Subcutaneous abdominal adipose tissue (tissue), 5 donors: ENCODE data around the gene CEP131.

Experiments used
- H3K27ac ChIP-seq: one replicate; pipeline ENCODE4 v1.7.0; 2013; ENCODE audit warnings: low read depth, mild to moderate bottlenecking, inconsistent platforms, low read length, moderate library complexity
- H3K27me3 ChIP-seq, 5 donors: one replicate each; pipeline ENCODE4 v1.7.0; 2013; ENCODE audit warnings: low read length in 5 of 5, inconsistent platforms in 1 of 5; ENCODE audit not compliant: control insufficient read depth in 5 of 5, insufficient read depth in 4 of 5
- H3K36me3 ChIP-seq, 5 donors: one replicate each; pipeline ENCODE4 v1.7.0; 2013; ENCODE audit warnings: low read length in 5 of 5; ENCODE audit not compliant: control insufficient read depth in 5 of 5, insufficient read depth in 5 of 5
- H3K4me1 ChIP-seq, 5 donors: one replicate each; pipeline ENCODE4 v1.7.0; 2013; ENCODE audit warnings: low read length in 5 of 5, mild to moderate bottlenecking in 3 of 5, moderate library complexity in 1 of 5; ENCODE audit not compliant: control insufficient read depth in 5 of 5, insufficient read depth in 5 of 5
- H3K4me3 ChIP-seq, 5 donors: one replicate each; pipeline ENCODE4 v1.7.0; 2013; ENCODE audit warnings: low read length in 5 of 5, low read depth in 1 of 5
- H3K9ac ChIP-seq, 5 donors: one replicate each; pipeline ENCODE4 v1.7.0; 2013; ENCODE audit warnings: low read length in 5 of 5, mild to moderate bottlenecking in 4 of 5, moderate library complexity in 3 of 5
- H3K9me3 ChIP-seq, 5 donors: one replicate each; pipeline ENCODE4 v1.7.0; 2013; ENCODE audit warnings: low read length in 5 of 5; ENCODE audit not compliant: control insufficient read depth in 5 of 5
- donor health status: healthy.
- donor health status: healthy.
- donor health status: healthy.
- donor health status: healthy.
- donor health status: healthy.

CEP131 gene

DNA sequence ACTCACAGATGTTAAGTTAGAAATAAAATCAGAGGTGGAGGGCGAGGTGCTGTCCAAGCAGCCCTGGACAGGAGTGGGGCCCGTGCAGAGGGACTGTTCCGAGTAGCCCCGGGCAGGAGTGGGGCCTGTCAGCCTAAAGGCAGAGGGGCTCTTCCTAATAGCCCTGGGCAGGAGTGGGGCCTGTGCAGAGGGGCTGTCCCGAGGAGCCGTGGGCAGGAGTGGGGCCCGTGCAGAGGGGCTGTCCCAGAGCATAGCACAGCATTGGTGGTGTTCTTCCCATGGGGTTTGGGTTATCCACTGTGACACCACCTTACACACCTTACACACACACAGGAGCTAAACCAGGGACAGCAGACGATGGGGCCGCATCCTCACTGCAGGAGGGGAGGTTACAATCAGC lies 10.4 kb downstream of the CEP131 start:
- Histone ChIP-seq H3K4me1 (peaks cover 0 to 9% (median 0%) of the 10 kb centered on the region in 5 donors), H3K36me3 (peaks cover 0 to 6% (median 0%) of the 10 kb centered on the region in 5 donors)

DNA sequence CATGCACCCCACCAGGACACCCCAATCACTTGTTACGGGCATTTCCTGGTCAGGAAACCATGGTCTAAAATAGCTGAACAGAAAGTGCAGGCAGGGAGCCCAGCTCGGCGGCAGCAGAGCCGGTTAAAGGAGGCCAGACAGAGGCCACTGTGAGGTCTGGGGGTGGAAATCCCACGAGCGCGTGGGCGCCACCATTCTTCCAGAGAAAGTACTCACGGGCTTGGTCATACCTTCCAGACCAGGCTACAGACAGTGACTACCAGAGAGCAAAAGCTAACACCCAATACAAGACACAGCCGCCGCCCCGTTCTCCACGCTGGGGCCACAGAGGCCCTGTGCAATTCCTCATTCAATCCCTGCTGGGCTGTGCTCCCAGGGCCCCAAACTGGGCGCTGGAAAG lies 11.9 kb downstream of the CEP131 start:
- Histone ChIP-seq H3K9me3 (no peaks in the 10 kb centered on the region), H3K27ac (no peak overlapping the region), H3K36me3 (peaks cover 0 to 11% (median 2%) of the 10 kb centered on the region in 5 donors), H3K4me1 (peaks cover 0 to 9% (median 4%) of the 10 kb centered on the region in 5 donors), H3K9ac (no peak overlapping the region), H3K4me3 (no peak overlapping the region), H3K27me3 (no peaks in the 10 kb centered on the region)

More for the DNA sequence above, 10.4 kb downstream of the CEP131 start:
- Histone ChIP-seq H3K4me3 (no peak overlapping the region), H3K9ac (no peak overlapping the region), H3K9me3 (no peaks in the 10 kb centered on the region), H3K27ac (no peak overlapping the region), H3K27me3 (no peaks in the 10 kb centered on the region)

DNA sequence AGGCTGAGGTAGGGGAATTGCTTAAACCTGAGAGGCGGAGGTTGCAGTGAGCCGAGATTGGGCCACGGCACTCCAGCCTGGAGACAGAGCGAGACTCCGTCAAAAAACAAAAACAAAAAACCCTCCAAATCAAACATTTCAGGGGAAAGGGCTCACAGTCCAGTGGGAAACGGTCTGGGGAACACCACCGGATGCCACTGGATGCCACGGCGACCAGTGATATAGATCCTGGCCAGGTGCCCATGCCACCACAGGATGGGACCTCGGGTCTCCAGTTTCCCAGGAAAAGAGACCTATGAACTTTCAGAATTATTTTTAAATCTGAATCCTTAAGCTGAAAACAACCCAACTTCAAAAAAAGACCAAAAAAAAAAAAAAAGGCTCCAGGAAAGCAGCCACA lies 12.3 kb downstream of the CEP131 start:
- Histone ChIP-seq H3K4me3 (no peak overlapping the region), H3K9me3 (no peaks in the 10 kb centered on the region), H3K9ac (no peak overlapping the region), H3K4me1 (peaks cover 0 to 9% (median 4%) of the 10 kb centered on the region in 5 donors), H3K36me3 (peaks cover 0 to 11% (median 2%) of the 10 kb centered on the region in 5 donors), H3K27me3 (no peaks in the 10 kb centered on the region), H3K27ac (no peak overlapping the region)

DNA sequence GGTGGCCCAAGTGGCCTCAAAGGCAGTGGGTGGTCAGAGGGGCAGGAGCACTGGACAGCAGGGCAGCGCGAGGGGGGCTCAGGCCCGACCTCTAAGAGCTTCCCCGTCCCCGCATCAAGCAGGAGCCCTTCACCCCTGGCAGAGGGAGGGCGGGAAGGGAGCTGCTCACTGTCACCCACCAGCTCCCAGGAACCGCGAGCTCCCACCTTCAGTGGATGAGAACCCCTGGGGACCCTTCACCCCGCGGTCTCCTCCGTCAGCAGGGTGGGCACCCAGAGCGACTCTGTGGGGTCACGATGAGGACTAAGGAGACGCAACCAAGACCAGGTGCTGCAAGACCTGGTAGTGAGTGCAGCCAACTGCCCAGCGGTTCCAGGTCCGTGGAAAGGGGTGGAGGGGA lies 13.6 kb downstream of the CEP131 start:
- H3K9me3 ChIP-seq, result no peaks in the 10 kb centered on the region
- no peak overlapping the region for H3K9ac ChIP-seq
- H3K4me3 ChIP-seq, result no peak overlapping the region
- H3K27ac ChIP-seq, result no peak overlapping the region
- peaks cover 0 to 11% (median 2%) of the 10 kb centered on the region in 5 donors for H3K36me3 ChIP-seq
- peaks cover 0 to 9% (median 4%) of the 10 kb centered on the region in 5 donors for H3K4me1 ChIP-seq
- H3K27me3 ChIP-seq, result no peaks in the 10 kb centered on the region

DNA sequence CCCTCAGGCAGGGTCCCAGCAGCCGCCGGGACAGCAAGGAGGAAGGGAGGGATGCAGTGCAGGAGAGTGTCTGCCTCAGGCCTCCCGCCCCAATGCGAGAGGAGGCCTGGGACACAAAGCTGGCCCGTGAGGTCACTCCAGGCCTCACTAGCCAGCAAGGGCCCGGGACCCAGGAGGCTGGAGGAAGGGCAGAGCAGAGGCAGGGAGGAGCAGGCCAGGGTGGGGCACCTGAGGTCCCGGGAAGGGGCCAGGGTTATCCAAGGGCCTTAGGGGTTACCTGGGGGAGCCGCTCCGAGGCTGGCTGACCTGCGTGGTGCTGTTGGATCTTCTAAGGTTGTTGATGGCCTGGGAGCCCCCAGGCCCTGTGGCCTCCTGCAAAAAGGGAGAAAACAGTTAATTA lies 14.1 kb downstream of the CEP131 start:
- Histone ChIP-seq H3K9ac (no peak overlapping the region), H3K4me1 (peaks cover 0 to 9% (median 4%) of the 10 kb centered on the region in 5 donors), H3K36me3 (peaks cover 0 to 15% (median 6%) of the 10 kb centered on the region in 5 donors), H3K9me3 (no peaks in the 10 kb centered on the region), H3K27ac (no peak overlapping the region), H3K27me3 (no peaks in the 10 kb centered on the region), H3K4me3 (no peak overlapping the region)

DNA sequence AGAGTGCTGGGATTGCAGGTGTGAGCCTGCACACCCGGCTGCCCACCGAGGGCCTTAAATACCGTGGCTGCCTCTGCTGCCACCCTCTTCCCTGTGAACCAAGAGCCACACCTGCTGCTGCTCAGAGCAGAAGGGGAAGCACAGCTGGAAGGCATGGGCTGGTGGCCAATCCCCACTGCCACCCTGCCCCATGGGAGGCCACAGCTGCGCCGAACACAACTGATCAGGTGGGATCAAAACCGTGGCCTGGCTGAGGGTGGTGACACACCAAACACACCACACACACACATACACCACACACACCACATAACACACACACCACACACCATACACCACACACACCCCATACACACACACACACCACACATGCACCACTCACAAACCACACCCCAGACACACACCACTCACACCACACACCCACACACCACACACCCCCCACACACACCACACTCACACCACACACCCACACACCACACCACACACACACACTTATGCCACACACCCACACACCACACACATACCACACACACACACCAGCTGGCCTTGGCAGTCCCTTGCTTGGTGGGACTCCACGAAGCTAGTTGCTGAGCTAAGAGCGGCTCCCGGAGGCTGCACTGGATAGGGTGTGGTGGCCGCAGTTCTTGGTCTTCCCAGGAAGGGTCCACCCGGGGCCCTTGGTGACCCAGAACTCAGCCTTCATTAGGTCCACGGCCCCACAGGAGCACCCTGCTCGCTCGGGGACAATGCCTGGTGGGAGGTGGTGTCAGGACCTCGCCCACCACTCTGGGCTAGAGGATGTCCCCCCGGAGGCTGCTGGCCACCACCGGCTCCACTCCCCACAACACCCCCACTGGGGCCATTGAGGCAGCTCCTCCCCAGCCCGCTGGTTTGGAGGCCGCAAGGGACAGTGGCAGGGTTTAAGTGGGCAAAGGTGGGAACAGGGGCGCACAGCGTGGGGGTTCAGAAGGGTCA lies 14.9 kb downstream of the CEP131 start:
- Histone ChIP-seq H3K36me3 (peaks cover 0 to 22% (median 10%) of the 10 kb centered on the region in 5 donors), H3K4me3 (no peak overlapping the region), H3K9ac (no peak overlapping the region), H3K4me1 (peaks cover 0 to 9% (median 4%) of the 10 kb centered on the region in 5 donors), H3K27me3 (no peaks in the 10 kb centered on the region), H3K27ac (no peak overlapping the region), H3K9me3 (no peaks in the 10 kb centered on the region)

DNA sequence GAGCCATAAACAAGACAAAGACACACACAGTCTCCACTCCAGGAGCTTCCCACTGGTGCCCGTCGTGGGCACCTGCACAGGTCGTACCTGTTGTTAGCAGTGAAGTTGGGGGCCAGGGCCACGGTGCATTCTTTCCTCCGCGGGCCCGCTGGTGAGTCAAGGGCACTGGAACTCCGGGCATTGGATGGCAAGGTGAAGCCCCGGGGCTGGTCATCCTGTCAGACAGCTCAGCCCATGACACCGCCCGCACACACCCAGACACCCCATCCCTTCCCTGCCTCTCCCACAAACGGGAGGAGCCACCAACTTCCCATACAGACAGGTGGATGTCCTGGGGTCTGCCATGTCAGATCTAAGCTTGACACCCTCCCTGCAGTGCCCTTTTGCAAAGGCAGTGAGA lies 16.1 kb downstream of the CEP131 start:
- no peaks in the 10 kb centered on the region for H3K9me3 ChIP-seq
- H3K9ac ChIP-seq, result no peak overlapping the region
- H3K36me3 ChIP-seq, result peaks cover 0 to 23% (median 10%) of the 10 kb centered on the region in 5 donors
- no peak overlapping the region for H3K4me3 ChIP-seq
- H3K27ac ChIP-seq, result no peak overlapping the region
- H3K4me1 ChIP-seq, result peaks cover 0 to 9% (median 4%) of the 10 kb centered on the region in 5 donors
- no peaks in the 10 kb centered on the region for H3K27me3 ChIP-seq

DNA sequence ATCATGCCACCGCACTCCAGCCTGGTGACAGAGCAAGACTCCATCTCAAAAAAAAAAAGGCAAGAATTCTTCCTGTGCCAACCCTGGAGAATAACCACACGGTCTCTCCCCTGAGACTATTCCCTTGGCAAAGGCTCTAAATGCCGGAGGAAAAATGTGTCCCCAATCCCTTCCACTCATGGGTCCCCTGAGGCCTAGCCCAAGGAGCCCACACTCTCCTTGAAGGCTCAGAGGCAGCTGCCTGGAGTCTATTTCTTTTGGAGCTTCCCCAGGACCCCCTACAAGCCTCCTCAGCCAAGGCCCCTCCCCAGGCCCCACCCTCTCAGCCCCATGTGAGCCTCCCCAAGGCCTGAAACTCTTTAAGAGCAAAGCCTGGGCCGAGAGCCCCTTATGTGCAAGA lies 16.6 kb downstream of the CEP131 start:
- no peak overlapping the region for H3K4me3 ChIP-seq
- H3K4me1 ChIP-seq, result peaks cover 0 to 9% (median 4%) of the 10 kb centered on the region in 5 donors
- H3K27me3 ChIP-seq, result no peaks in the 10 kb centered on the region
- no peak overlapping the region for H3K27ac ChIP-seq
- H3K9ac ChIP-seq, result no peak overlapping the region
- H3K36me3 ChIP-seq, result peaks cover 0 to 23% (median 10%) of the 10 kb centered on the region in 5 donors
- no peaks in the 10 kb centered on the region for H3K9me3 ChIP-seq

DNA sequence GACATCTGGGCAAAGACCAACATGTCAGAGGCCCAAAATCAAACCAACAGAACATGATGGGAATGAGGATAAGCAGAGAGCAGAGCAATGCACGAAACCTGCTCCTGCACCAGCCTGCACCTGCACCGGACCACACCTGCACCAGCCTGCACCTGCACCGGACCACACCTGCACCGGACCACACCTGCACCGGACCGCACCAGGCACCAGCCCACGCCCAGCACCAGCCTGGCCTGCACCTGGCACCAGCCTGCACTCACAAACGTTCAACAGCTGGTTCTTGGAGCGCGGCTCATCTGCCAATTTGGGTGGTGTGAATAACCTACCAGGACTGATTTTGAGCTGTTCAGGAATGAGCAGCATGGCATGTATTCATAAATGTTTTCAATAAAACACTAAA lies 18.2 kb downstream of the CEP131 start:
- H3K9me3 ChIP-seq, result no peaks in the 10 kb centered on the region
- H3K4me1 ChIP-seq, result peaks cover 0 to 9% (median 6%) of the 10 kb centered on the region in 5 donors
- no peaks in the 10 kb centered on the region for H3K27me3 ChIP-seq
- no peak overlapping the region for H3K9ac ChIP-seq
- no peak overlapping the region for H3K27ac ChIP-seq
- no peak overlapping the region for H3K4me3 ChIP-seq
- H3K36me3 ChIP-seq, result peaks cover 0 to 26% (median 10%) of the 10 kb centered on the region in 5 donors

DNA sequence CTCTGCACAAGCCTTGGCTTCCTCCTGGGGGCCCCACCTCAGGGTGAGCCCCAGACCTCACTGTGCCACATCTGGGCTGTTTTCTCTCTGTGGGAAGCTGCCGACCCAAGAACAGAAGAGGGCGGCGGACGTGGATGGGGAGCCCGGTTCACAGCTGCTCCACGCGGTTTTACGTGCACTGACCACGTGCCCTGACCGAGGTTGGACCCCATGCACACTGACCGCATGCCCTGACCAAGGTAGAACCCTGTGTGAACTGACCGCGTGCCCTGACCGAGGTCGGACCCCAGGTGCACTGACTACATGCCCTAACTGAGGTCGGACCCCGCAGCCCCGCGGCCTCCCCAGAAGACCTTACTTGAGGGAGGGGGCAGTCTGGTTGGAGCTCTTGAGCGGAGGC lies 19.6 kb downstream of the CEP131 start:
- Histone ChIP-seq H3K9ac (no peak overlapping the region), H3K4me3 (no peak overlapping the region), H3K27me3 (no peaks in the 10 kb centered on the region), H3K36me3 (peaks cover 0 to 31% (median 11%) of the 10 kb centered on the region in 5 donors), H3K9me3 (no peaks in the 10 kb centered on the region), H3K4me1 (peaks cover 0 to 21% (median 6%) of the 10 kb centered on the region in 5 donors), H3K27ac (no peak overlapping the region)
